Activated CD8-positive, alpha-beta memory T cell treated with anti-CD3 and anti-CD28 coated beads, Interleukin-2, amount 50 U/mL, for 48 hours (primary cell): Measurements from ENCODE around the gene UCHL5.

Experiments
- DNase-seq: peaks from one replicate; pipeline ENCODE4 v3.0.0-alpha.2; 2020

The UCHL5 gene

DNA sequence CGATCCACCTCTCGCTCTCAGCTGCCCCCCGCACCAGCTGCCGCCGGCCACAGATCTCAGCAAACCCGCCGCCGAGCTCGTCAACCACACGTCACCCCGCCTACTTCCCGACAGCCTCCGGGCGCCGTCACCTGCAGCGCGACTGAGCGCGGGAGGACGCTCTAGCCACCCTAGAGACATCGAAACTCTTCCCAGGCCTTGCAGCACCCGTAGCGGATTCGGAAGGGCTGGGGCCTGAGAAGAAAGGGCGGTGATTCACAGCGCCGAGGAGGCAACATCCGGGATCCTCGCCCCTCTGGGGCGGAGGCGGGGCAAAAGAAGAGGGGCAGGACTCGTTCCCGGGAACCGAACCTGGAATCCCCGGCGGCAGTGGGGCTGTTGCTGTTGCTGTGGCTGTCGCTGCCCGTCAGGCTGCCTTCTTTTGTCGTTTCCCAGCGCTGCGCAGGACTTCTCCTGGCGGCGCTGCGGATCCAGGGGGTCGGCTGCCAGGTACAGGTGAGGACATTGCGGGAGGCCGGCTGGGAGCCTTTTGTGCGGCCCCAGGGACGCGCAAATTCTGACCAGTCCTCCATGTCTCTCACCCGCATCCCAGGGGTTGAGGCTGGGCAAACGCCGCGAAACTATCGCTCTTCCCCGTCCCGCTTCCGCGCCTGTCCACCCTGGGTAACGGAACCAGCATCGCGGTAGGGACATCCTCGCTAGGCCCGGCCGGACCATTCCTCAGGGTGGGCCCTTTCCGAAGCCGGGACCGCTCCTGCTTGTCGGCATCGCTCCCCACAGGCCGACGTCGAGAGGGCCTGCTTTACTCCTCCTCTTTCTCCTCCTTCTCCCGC is at the start of gene UCHL5, which contains the start of gene RO60:
TSS of gene UCHL5 (minus strand) at position 79 of the 833 bp plus-strand sequence. CDS start 100 bp downstream, outside the sequence.
TSS of gene RO60 (plus strand) at position 331 of the 833 bp plus-strand sequence. CDS start 9,443 bp downstream, outside the sequence.
- peak; percentile 93 for DNase-seq

DNA sequence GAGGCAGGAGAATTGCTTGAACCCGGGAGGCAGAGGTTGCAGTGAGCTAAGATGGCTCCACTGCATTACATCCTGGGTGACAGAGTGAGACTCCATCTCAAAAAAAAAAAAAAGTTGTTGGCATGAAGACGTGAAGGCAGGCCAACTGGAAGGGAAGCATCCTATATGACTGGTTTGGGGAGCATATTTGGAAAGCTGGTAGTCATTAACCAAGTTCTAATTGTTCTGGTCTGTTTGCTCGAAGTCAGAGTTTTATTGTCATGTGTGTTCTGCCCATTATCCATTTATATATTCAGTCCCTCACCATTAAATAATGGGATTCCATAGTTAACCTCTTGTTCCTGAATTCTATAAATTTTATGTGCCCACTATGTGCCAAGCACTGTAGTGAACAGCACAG is 49.3 kb upstream of the UCHL5 start:
- no peak for DNase-seq

DNA sequence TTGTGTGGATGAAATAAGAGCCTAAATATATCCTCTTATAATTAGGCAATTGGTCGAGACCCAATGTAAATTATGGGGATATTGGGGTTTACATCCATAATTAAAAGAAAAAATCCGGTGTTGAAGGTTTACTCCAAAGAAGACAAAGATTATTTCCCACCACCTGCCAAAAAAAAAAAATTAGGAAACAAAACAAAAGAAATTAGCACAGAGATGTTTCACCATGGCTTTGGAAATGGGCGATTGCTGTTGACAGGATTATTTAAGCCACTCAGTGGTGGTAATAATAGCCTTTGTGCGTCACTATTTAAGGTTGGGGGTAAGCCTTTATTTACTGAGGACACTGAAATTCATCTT is 46.6 kb upstream of the UCHL5 start:
- no peak for DNase-seq

DNA sequence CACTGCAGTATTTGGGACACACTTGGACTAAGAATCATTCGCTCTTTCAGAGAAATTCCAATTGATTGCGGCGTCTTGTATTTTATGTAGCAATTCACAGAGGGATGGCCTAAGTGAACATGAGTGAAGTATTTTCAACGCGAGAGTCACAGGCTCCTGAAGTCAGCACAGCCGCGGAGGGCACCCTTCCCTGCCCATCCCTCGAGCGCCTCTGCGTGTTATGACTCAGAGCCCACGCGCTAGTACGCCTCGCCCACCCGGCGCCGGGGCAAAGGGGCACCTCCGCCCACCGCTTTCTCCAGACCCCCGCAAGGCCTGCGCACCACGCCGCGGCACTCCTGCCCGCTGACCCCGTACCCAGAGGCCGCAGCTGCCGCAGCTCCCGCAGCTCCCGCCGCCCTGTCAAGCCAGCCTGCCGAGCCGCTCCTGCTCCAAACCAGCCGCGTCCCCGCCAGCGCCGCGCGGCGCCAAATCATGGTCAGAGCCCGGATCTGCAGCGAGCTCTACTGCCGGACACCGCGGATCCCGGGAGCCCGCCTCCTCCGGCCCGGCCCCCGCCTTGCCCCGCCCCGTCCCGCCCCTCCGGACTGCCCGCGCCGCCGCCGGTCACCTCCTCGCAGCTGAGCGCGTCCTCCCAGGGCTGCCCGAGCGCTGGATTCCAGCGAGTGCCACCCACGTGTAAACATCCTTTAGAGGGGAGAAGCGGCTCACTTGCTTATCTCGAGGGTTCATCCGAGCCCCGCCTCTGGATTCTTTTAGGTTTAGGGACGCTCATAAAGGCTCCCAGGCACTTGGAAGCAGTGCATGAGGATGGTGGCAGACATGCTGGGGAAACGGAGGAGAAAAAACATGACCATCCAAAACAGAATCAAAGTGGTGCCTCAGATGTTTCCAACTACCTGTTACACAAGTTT is 46.0 kb upstream of the UCHL5 start, which contains the start of gene GLRX2:
TSS of gene GLRX2 (minus strand) at position 508 of the 914 bp plus-strand sequence. CDS start at position 476, 32 bp downstream.
- DNase-seq = peak; percentile 81

- peak; percentile 66 for DNase-seq
These were observed 45.3 kb upstream of the UCHL5 start for GRCh38 chr1:193104502-193104906.

DNA sequence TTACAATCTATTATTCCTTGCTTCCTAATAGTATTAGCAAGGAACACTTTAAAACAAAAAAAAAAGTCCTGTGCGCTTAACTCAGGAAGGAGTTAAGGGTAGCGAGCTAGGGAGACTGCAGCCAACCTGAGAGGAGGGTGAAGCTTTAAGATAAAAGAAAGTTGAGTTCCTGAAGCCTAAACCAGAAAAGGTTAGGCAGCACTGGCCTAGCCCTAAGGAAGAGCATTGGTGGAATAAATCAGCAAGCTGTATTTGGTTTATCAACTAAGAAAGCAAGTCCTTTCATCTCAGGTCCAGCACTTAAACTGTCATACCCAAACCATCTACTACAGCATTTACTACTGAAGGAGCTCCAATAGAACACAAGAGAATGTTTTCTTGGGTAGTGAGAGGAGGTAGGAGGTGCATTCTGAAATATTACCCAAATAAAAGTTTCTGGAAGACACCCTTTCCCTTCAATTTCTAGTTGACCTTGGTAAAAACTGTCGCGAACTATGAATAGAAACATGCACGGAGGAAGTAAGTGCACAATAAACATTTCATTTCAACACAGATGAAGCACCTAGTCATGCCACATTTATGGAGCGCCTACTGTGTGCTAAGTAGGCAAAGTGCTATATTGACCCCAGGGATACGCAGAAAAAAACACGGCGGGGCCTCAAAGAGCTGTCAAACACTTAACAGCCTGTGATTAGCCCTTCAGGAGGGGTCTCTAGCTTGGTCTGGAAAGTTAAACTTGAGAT is 44.8 kb upstream of the UCHL5 start:
- no peak for DNase-seq

- no peak for DNase-seq
These were observed 43.5 kb upstream of the UCHL5 start for GRCh38 chr1:193102662-193103061.

- DNase-seq = no peak
These were observed 35.0 kb upstream of the UCHL5 start for GRCh38 chr1:193094112-193094511.

DNA sequence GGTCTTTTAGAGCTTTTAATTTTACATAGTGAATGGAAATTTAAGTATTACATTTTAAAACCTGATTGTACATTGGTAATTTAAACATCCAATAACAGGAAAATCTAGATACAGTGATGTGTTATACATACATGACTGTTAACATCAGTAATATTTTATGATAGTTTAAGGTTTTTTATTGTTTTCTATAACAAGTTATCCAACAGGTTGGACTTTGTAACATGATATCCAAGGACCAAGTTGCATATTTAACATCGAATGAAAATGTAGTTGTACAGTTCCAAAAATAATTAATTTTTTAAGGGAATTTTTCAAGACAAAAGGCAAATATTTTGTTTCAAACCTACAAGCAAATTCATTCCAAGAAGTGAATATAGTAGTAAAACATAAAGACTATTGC is 31.7 kb upstream of the UCHL5 start:
- no peak for DNase-seq

DNA sequence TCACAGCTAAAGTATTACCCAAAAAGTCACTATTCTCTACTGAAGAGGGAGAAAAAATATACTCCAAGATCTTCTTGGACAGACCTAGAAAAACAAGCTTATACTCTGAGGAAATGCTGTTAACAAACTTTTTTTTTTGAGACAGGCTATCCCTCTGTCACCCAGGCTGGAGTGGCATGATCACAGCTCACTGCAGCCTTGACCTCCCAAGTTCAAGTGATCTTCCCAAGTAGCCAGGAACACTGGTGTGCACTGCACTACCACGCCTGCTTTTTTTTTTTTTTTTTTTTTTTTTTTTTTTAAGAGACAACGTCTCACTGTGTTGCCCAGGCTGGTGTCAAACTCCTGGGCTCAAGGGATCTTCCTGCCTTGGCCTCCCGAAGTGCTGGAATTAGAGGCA is 28.7 kb upstream of the UCHL5 start:
- DNase-seq = no peak

DNA sequence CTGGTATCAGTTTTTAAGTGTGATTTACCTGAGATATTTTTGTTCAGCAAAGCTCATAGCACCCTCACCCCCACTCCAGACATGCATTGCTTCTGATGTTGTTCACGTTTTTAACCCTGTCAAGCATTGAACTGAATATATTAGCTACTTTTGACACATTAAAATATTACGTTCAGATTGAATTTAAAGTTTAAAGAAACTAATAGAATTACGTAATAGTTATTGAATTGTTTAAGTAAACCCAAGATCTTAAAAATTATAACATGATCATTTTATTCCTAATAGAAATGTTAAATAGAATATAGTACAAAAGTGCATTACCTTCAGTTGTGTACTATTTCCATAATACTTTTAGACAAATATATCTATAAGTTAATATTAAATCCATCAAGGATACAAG is 27.2 kb upstream of the UCHL5 start:
- DNase-seq = no peak

DNA sequence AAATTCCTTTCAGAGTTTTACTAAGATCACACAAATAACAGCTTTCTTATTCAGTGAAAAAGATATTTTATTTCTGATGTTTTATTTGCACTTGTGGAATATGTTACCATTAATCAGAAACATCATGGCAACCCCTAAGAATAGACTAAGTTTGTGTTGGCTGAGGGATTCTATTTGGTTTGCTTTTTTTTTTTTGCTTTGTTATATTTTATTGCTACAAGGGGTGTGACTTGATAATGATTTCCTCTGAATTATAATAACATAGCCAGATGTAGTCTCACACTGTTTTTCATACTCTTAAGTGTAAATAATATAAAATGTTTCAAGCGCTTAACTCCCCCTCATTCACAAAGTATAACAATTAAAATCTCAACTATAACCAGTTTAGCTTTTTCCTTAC is 26.1 kb upstream of the UCHL5 start:
- DNase-seq = no peak

DNA sequence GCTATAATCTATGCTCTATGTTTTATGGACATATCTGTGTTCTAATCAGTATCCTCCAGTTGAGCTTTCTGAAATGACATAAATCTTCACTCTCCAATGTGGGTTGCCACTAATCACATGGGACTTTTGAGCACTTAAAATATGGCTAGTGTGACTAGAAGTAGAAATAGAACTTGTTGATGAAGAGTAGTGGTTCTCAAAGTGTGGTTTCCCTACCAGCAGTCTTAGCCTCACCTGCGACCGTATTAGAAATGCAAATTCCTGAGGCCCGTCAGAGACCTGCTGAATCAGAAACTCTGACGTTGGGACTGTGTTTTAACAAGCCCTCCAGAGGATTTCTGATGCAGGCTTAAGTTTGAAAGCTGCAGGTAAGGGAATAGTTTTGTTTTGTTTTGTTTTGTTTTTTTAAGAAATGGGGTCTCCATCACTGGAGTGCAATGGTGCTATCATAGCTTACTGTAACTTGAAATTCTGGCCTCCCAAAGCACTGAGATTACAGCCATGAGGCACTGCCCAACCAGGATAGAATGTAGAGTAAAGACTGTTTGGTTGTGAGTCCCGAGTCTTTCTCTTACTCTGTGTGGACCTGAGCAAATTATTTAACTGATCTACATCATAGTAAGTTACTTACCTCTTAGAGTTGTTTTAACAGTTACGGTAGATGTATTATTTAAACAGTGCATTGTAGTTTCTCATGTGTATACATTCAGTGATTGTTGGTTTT is 24.4 kb upstream of the UCHL5 start:
- no peak for DNase-seq

- no peak for DNase-seq
These were observed 20.0 kb upstream of the UCHL5 start for GRCh38 chr1:193079187-193079586.

GRCh38 chr1:193077991-193078390 is 18.8 kb upstream of the UCHL5 start:
- no peak for DNase-seq

GRCh38 chr1:193070942-193071341 is 11.8 kb upstream of the UCHL5 start:
- DNase-seq = no peak

DNA sequence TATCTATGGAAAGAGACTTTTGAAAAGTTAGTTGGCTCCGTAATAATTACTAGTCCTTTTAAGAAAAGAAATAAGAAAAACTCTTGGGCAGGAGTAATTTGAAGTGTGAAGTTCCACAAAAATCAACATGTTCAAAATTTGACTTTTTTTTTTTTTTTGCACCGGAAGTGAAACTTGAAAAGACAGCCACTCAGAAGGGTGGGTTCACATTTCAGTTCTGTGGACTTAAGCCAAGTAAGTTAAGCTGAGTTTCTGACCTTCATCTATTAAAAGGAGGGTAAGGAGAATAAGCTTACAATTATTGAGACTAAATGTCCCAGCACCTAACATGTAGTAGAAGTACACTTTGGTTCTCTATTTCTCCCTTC is 11.2 kb upstream of the UCHL5 start:
- no peak for DNase-seq

GRCh38 chr1:193069748-193070385 is 10.7 kb upstream of the UCHL5 start:
- no peak for DNase-seq

- no peak for DNase-seq
These were observed 8.9 kb upstream of the UCHL5 start for GRCh38 chr1:193068013-193068412.

DNA sequence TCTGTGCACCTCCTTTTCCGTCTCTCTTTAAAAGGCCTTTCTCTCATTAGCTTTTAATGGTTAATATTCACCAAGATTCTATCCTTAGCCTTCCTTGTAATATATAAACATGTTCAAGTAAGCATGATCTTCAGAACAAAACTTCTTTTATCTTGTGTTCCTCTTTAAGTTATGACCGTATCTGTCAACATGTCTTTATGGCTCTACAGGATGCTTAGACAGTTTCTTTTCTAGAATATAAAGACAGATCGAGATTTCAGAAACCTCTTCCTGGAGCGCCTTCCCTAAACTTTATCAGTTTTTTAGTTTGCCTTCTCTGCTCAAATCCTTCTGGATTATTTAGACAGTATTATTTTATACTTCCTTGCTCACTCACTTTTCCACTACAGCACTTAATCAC is 7.4 kb upstream of the UCHL5 start:
- DNase-seq = no peak

DNA sequence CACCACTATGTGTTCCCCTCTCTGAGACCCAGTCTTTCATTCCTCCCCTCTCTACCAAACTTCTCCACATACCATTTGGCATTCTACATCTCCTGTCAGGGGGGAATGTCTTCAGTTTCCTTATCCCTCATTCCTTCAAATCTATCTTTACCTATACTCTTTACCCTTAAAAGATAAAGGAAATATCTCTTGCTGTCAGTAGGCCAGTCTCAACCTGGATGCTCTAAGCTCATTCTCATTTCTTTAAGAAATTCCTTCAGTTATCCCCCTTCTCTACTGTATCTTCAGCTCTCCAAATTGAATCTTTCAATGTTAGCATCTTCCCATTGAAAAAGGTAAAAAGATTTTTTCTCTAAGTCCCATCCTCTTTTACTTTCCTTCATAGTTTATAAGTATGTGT is 6.8 kb upstream of the UCHL5 start:
- no peak for DNase-seq
